Measurements from ENCODE around the gene ARHGAP15.

DNA sequence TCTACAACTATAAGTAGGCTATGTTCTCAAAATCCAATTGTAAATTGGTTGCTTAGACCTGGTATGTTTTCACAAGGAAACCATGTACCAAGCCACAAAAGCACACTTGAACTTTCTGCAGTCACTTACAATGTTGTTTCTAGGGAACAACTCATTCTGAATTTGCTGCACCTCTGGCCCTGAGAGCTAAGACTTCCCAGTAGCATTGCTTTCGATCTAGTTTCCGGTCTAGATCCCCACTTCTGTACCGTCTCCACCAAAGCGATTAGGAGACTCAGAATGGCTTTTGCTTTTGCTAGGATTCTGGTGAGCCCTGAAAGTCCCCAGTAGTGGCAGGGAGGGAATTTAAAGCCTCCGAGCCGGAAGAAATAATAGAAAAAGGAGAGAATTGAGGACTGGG is 313.0 kb downstream of the ARHGAP15 start:
- TF ChIP-seq, protein P1, sequence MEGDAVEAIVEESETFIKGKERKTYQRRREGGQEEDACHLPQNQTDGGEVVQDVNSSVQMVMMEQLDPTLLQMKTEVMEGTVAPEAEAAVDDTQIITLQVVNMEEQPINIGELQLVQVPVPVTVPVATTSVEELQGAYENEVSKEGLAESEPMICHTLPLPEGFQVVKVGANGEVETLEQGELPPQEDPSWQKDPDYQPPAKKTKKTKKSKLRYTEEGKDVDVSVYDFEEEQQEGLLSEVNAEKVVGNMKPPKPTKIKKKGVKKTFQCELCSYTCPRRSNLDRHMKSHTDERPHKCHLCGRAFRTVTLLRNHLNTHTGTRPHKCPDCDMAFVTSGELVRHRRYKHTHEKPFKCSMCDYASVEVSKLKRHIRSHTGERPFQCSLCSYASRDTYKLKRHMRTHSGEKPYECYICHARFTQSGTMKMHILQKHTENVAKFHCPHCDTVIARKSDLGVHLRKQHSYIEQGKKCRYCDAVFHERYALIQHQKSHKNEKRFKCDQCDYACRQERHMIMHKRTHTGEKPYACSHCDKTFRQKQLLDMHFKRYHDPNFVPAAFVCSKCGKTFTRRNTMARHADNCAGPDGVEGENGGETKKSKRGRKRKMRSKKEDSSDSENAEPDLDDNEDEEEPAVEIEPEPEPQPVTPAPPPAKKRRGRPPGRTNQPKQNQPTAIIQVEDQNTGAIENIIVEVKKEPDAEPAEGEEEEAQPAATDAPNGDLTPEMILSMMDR (conservative IDR thresholded peaks at IDR 0.05 in 1 of 2, IDR thresholded peaks at IDR 0.05 in 1 of 2; ENCODE audit: low read depth in 1 of 2, low read length in 2 of 2), result no peak
- no peak for TF ChIP-seq EZH2 (IDR thresholded peaks at IDR 0.05; ENCODE audit: low read length, missing control alignments)

Measured in fibroblast of lung (primary cell).